Panc1 (cell line): ENCODE results near the gene H19. TPM values are rescaled to one million over a fixed set of nuclear protein-coding genes. Genes with fewer than 3 reads are reported as not detected.

Experiments used
- ATAC-seq: fragments of 200-7000 bp; cut with Tn5 transposase; 2 replicates; pipeline ENCODE4 v1.9.1; 2020; ENCODE audit warnings: mild to moderate bottlenecking, moderate library complexity
- BruUV-seq: library from RNA; stranded (reverse); fragments of 400-500 nt; replicated peaks from 2 replicates; lab custom pipeline; 2021; lab: Mats Ljungman, UMichigan
- CTCF ChIA-PET: fragments of 300-600 bp; sonication (Branson Sonifier 250); formaldehyde crosslinking; loops from one replicate; lab custom pipeline; 2022; ENCODE audit warnings: antibody characterized with exemption; lab: Charles Lee
- POLR2A ChIA-PET: fragments of 300-600 bp; sonication (Branson Sonifier 250); formaldehyde crosslinking; loops from one replicate; lab custom pipeline; 2022; ENCODE audit warnings: antibody characterized with exemption; lab: Charles Lee
- DNase-seq: peaks from one replicate; pipeline ENCODE4 v3.0.0-alpha.2; 2010; ENCODE audit warnings: low read depth, low spot score
- H3K27ac ChIP-seq: 2 replicates; pipeline ENCODE4 v1.5.1; 2011; ENCODE audit warnings: mild to moderate bottlenecking, low read length, inconsistent platforms
- H3K27me3 ChIP-seq: fragments of 200-500 bp; sonication (Bioruptor generic); 2 replicates; pipeline ENCODE4 v1.6.0; 2014; ENCODE audit warnings: low read length, inconsistent platforms; ENCODE audit not compliant: control insufficient read depth, insufficient read depth
- H3K36me3 ChIP-seq: fragments of 200-500 bp; sonication (Bioruptor generic); 2 replicates; pipeline ENCODE4 v1.5.1; 2014; ENCODE audit warnings: inconsistent platforms, mild to moderate bottlenecking, low read length, moderate library complexity; ENCODE audit not compliant: control insufficient read depth, insufficient read depth
- H3K4me1 ChIP-seq: 2 replicates; pipeline ENCODE4 v1.5.1; 2011; ENCODE audit warnings: inconsistent platforms, mild to moderate bottlenecking, low read length, moderate library complexity; ENCODE audit not compliant: control insufficient read depth, insufficient read depth
- H3K4me3 ChIP-seq, 2 experiments: 2 replicates each; pipeline ENCODE4 v1.5.1; 2011 to 2012; ENCODE audit warnings: low read depth in 2 of 2, low read length in 2 of 2, mild to moderate bottlenecking in 2 of 2, inconsistent platforms in 1 of 2, moderate library complexity in 1 of 2
- H3K9me3 ChIP-seq: fragments of 200-500 bp; sonication (Bioruptor generic); 2 replicates; pipeline ENCODE4 v1.5.1; 2014; ENCODE audit warnings: low read depth, mild to moderate bottlenecking, inconsistent platforms, low read length, moderate library complexity; ENCODE audit not compliant: control insufficient read depth, insufficient read depth
- CTCF ChIP-seq: fragments of 450-650 bp; IDR thresholded peaks from 2 replicates; pipeline ENCODE4 v1.5.1; 2017; ENCODE audit warnings: mild to moderate bottlenecking
- POLR2AphosphoS5 ChIP-seq: IDR thresholded peaks from 2 replicates; pipeline ENCODE4 v1.6.1; 2012; ENCODE audit warnings: mild to moderate bottlenecking, low read depth, low read length, moderate library complexity
- REST ChIP-seq, 2 experiments: IDR thresholded peaks; 2 replicates each; pipeline ENCODE4 v1.6.1; 2011 to 2012; ENCODE audit warnings: low read depth in 2 of 2, control low read depth in 1 of 2, low read length in 1 of 2, mild to moderate bottlenecking in 1 of 2, moderate library complexity in 1 of 2; ENCODE audit not compliant: insufficient read depth in 1 of 2
- SIN3A ChIP-seq: IDR thresholded peaks from 2 replicates; pipeline ENCODE4 v1.6.1; 2012; ENCODE audit warnings: low read depth, mild to moderate bottlenecking, low read length, moderate library complexity, borderline replicate concordance; ENCODE audit not compliant: insufficient read depth
- TCF7L2 ChIP-seq: IDR thresholded peaks from 2 replicates; pipeline ENCODE4 v1.6.1; 2011; ENCODE audit warnings: mild to moderate bottlenecking, low read depth, low read length, inconsistent platforms
- in situ Hi-C: cut with HindIII; loops from 2 replicates; pipeline ENCODE4 v1.10.0; 2016; ENCODE audit warnings: low sequenced_read_pairs, low pct_unique_long_range_greater_than_20kb
- intact Hi-C: fragments of 100-400 bp; cut with micrococcal nuclease; formaldehyde crosslinking; loops from one replicate; pipeline ENCODE4 v1.10.0; 2022; ENCODE audit not compliant: unreplicated experiment
- total RNA-seq: library from RNA; stranded (reverse); gene quantifications from one replicate; pipeline ENCODE4 v1.2.1, GENCODE V29; 2021; ENCODE audit not compliant: unreplicated experiment

H19 gene
- total RNA-seq, 1 experiment from 2014 or later: 1,268 TPM

- no peaks in the 10 kb centered on the region for H3K9me3 ChIP-seq
- no peak overlapping the region for H3K4me3 ChIP-seq
- H3K36me3 ChIP-seq: no peaks in the 10 kb centered on the region
- H3K4me1 ChIP-seq: no peaks in the 10 kb centered on the region
- no peak for ATAC-seq
- in situ Hi-C loops (no loop called here), intact Hi-C loops (no loop called here)
- H3K27ac ChIP-seq: no peak overlapping the region
- POLR2A ChIA-PET: interaction anchor here (0.6 kb wide), 1 partner anchor 21 kb away, joined by 3 read pairs; no protein-coding TSS in a partner anchor
- TF ChIP-seq POLR2AphosphoS5 (no peak), REST (IDR thresholded peaks at IDR 0.05; ENCODE audit: insufficient read depth in 1 of 2, low read depth in 2 of 2, low read length in 1 of 2) (no peak), SIN3A (no peak), CTCF (no peak), TCF7L2 (no peak)
- H3K27me3 ChIP-seq: no peaks in the 10 kb centered on the region
- BruUV-seq: no TSS peak
- DNase-seq: no peak
- CTCF ChIA-PET: interaction anchor here (1.2 kb wide), 1 partner anchor 15 kb away, joined by 3 read pairs; no protein-coding TSS in a partner anchor
These were observed 18.0 kb downstream of the H19 start for GRCh38 chr11:1979607-1980006.

- intact Hi-C loops: no loop called here
- no peak overlapping the region for H3K4me3 ChIP-seq
- CTCF ChIA-PET: interaction anchor here (0.5 to 1.1 kb wide), 2 partner anchors 172 to 561 kb away, joined by 3 read pairs; no protein-coding TSS in a partner anchor
- ATAC-seq: 0 out of 2 replicates have a peak, but pooled peaks have one; percentile 36
- POLR2A ChIA-PET: no interaction called here
- no peaks in the 10 kb centered on the region for H3K27me3 ChIP-seq
- no peaks in the 10 kb centered on the region for H3K9me3 ChIP-seq
- no peaks in the 10 kb centered on the region for H3K36me3 ChIP-seq
- H3K4me1 ChIP-seq: no peaks in the 10 kb centered on the region
- DNase-seq: no peak
- no peak overlapping the region for H3K27ac ChIP-seq
- no peak for TF ChIP-seq TCF7L2
- TF ChIP-seq SIN3A: no peak
- no peak for TF ChIP-seq POLR2AphosphoS5
- TF ChIP-seq CTCF: no peak
- no peak for TF ChIP-seq REST (IDR thresholded peaks at IDR 0.05; ENCODE audit: insufficient read depth in 1 of 2, low read depth in 2 of 2, low read length in 1 of 2)
- no TSS peak for BruUV-seq
- in situ Hi-C loops: no loop called here
These were observed 18.7 kb downstream of the H19 start for GRCh38 chr11:1978720-1979473.
